ENCODE data around the gene BCL2L13.

BCL2L13 gene, protein sequence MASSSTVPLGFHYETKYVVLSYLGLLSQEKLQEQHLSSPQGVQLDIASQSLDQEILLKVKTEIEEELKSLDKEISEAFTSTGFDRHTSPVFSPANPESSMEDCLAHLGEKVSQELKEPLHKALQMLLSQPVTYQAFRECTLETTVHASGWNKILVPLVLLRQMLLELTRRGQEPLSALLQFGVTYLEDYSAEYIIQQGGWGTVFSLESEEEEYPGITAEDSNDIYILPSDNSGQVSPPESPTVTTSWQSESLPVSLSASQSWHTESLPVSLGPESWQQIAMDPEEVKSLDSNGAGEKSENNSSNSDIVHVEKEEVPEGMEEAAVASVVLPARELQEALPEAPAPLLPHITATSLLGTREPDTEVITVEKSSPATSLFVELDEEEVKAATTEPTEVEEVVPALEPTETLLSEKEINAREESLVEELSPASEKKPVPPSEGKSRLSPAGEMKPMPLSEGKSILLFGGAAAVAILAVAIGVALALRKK
- long read RNA-seq, full-length matches to known transcripts = 243 of 361 reads
- long read RNA-seq, partial matches to known transcripts = 52 of 361 reads
- long read RNA-seq, other reads (novel, unspliced or antisense) = 66 of 361 reads

GRCh38 chr22:17638432-17639246, at the start of gene BCL2L13:
Gene BCL2L13, plus strand, starts transcription at chr22:17638757. Its CDS starts 16,955 bp downstream, at chr22:17655712.
- TF ChIP-seq POLR2AphosphoS5 (IDR thresholded peaks at IDR 0.05; ENCODE audit: low read depth) (peak; percentile 90), SPI1 (IDR thresholded peaks at IDR 0.05; ENCODE audit: borderline replicate concordance, low read depth) (no peak), CTCF (IDR thresholded peaks at IDR 0.05; ENCODE audit: insufficient read depth, low read length) (no peak), GABPA (IDR thresholded peaks at IDR 0.05; ENCODE audit: low read depth) (peak; percentile 66)
- TF ChIP-seq, protein P1, sequence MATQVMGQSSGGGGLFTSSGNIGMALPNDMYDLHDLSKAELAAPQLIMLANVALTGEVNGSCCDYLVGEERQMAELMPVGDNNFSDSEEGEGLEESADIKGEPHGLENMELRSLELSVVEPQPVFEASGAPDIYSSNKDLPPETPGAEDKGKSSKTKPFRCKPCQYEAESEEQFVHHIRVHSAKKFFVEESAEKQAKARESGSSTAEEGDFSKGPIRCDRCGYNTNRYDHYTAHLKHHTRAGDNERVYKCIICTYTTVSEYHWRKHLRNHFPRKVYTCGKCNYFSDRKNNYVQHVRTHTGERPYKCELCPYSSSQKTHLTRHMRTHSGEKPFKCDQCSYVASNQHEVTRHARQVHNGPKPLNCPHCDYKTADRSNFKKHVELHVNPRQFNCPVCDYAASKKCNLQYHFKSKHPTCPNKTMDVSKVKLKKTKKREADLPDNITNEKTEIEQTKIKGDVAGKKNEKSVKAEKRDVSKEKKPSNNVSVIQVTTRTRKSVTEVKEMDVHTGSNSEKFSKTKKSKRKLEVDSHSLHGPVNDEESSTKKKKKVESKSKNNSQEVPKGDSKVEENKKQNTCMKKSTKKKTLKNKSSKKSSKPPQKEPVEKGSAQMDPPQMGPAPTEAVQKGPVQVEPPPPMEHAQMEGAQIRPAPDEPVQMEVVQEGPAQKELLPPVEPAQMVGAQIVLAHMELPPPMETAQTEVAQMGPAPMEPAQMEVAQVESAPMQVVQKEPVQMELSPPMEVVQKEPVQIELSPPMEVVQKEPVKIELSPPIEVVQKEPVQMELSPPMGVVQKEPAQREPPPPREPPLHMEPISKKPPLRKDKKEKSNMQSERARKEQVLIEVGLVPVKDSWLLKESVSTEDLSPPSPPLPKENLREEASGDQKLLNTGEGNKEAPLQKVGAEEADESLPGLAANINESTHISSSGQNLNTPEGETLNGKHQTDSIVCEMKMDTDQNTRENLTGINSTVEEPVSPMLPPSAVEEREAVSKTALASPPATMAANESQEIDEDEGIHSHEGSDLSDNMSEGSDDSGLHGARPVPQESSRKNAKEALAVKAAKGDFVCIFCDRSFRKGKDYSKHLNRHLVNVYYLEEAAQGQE (IDR thresholded peaks at IDR 0.05; ENCODE audit: insufficient replicate concordance, low read depth) = peak; percentile 55
- Histone ChIP-seq H3K4me3 (replicated peaks; ENCODE audit: insufficient read depth, low read length) (peak within 1 kb of the TSS; percentile 73), H3K27ac (replicated peaks) (peak within 1 kb of the TSS; percentile 98), H3K27me3 (ENCODE audit: insufficient read depth, poor library complexity, severe bottlenecking) (no peaks in the 10 kb centered on the region)
- peak; percentile 93 to 95 for DNase-seq (ENCODE audit: low read depth in 1 of 2, low spot score in 1 of 2)

GRCh38 chr22:17589810-17590375, 48.7 kb upstream of the BCL2L13 start:
- H3K4me3 ChIP-seq (replicated peaks; ENCODE audit: insufficient read depth, low read length) = no peak overlapping the region
- TF ChIP-seq POLR2AphosphoS5 (IDR thresholded peaks at IDR 0.05; ENCODE audit: low read depth) (no peak), GABPA (IDR thresholded peaks at IDR 0.05; ENCODE audit: low read depth) (no peak), SPI1 (IDR thresholded peaks at IDR 0.05; ENCODE audit: borderline replicate concordance, low read depth) (no peak), CTCF (IDR thresholded peaks at IDR 0.05; ENCODE audit: insufficient read depth, low read length) (no peak)
- TF ChIP-seq, protein P1 (IDR thresholded peaks at IDR 0.05; ENCODE audit: insufficient replicate concordance, low read depth) = no peak
- H3K27ac ChIP-seq (replicated peaks) = no peak overlapping the region
- H3K27me3 ChIP-seq (ENCODE audit: insufficient read depth, poor library complexity, severe bottlenecking) = no peaks in the 10 kb centered on the region
- DNase-seq (ENCODE audit: low read depth in 1 of 2, low spot score in 1 of 2) = no peak

DNA sequence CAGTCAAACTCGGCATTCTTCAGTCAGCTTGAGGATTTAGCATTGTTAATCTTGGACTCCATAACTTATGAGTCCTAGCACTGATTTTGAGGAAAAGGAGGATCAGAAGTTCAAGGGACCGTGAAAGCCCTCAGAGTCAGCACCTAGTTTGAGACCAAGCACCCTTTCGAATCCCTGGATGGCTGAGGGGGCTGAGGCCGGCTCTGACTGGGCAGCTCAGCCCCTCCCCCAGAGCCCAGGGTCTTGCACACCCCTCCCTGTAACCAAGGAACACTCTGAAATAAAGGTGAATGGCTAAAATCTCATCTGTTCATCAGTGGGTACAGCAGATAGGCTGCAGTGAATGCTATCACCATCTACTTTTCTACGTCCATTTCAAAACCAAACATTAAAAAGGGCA, 48.0 kb upstream of the BCL2L13 start:
- no peak overlapping the region for H3K27ac ChIP-seq (replicated peaks)

More for the DNA sequence above, 48.0 kb upstream of the BCL2L13 start:
- no peak for DNase-seq (ENCODE audit: low read depth in 1 of 2, low spot score in 1 of 2)
- Histone ChIP-seq H3K4me3 (replicated peaks; ENCODE audit: insufficient read depth, low read length) (no peak overlapping the region), H3K27me3 (ENCODE audit: insufficient read depth, poor library complexity, severe bottlenecking) (no peaks in the 10 kb centered on the region)
- TF ChIP-seq CTCF (IDR thresholded peaks at IDR 0.05; ENCODE audit: insufficient read depth, low read length) = no peak
- TF ChIP-seq, protein P1 (IDR thresholded peaks at IDR 0.05; ENCODE audit: insufficient replicate concordance, low read depth) = no peak
- no peak; the same call in 1 of the 2 replicates for TF ChIP-seq POLR2AphosphoS5 (IDR thresholded peaks at IDR 0.05; ENCODE audit: low read depth)
- no peak for TF ChIP-seq GABPA (IDR thresholded peaks at IDR 0.05; ENCODE audit: low read depth)
- TF ChIP-seq SPI1 (IDR thresholded peaks at IDR 0.05; ENCODE audit: borderline replicate concordance, low read depth) = no peak
